ENCODE results near the gene EPB41.

EPB41 gene

DNA sequence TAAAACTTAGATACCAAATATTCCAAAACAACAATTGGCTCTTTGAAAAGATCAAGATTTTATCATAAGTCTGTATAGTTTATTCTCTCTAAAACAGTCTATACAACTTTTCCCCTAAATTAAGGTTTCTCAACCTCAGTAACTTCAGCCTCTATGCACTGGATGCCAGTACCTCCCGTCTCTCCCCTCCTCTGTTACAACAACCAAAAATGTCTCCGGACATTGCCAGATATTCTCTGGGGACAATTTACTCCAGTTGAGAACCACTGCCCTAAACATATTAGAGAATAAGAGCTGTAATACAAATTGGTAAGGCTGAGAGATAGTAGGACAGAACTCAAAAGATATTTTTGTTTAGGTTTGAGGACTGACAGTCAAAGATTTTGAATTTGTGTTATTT is 137.7 kb downstream of the EPB41 start:
- H3K4me3 ChIP-seq (ENCODE audit: low read length): no peak overlapping the region
- H3K56ac ChIP-seq (ENCODE audit: low read length): no peak overlapping the region
- no peak for DNase-seq
- no peaks in the 10 kb centered on the region for H3K36me3 ChIP-seq (ENCODE audit: control insufficient read depth, insufficient read depth, low read length)
- H3K27me3 ChIP-seq (ENCODE audit: insufficient read depth, low read length, poor library complexity): no peaks in the 10 kb centered on the region
- H4K8ac ChIP-seq (ENCODE audit: low read depth, low read length): no peak overlapping the region
- no peak overlapping the region for H3K4ac ChIP-seq (ENCODE audit: low read depth, low read length)
- no peak overlapping the region for H3K4me2 ChIP-seq (ENCODE audit: low read length)
- H3K4me1 ChIP-seq (ENCODE audit: control insufficient read depth, low read depth, low read length): no peaks in the 10 kb centered on the region
- H2AK5ac ChIP-seq (ENCODE audit: low read length): no peak overlapping the region
- no peak overlapping the region for H4K5ac ChIP-seq (ENCODE audit: low read length)
- H3K9ac ChIP-seq (ENCODE audit: low read length): no peak overlapping the region
- no peak overlapping the region for H2BK15ac ChIP-seq (replicated peaks; ENCODE audit: low read depth)
- no peak overlapping the region for H3K23ac ChIP-seq (ENCODE audit: low read length)
- H2BK5ac ChIP-seq (ENCODE audit: low read length): no peak overlapping the region
- no peak overlapping the region for H2BK120ac ChIP-seq (ENCODE audit: low read depth, low read length)
- H3K79me1 ChIP-seq (ENCODE audit: low read length): no peaks in the 10 kb centered on the region
- no CpG with 5 or more reads among the region's 2 CpGs for WGBS (ENCODE audit: extremely low coverage, insufficient coverage, low lambda C conversion rate)
- no peaks in the 10 kb centered on the region for H3K79me2 ChIP-seq (ENCODE audit: control insufficient read depth, insufficient read depth, low read length)
- no peak overlapping the region for H3K27ac ChIP-seq (ENCODE audit: low read depth, low read length)
- no peak overlapping the region for H3K18ac ChIP-seq (ENCODE audit: low read length)

DNA sequence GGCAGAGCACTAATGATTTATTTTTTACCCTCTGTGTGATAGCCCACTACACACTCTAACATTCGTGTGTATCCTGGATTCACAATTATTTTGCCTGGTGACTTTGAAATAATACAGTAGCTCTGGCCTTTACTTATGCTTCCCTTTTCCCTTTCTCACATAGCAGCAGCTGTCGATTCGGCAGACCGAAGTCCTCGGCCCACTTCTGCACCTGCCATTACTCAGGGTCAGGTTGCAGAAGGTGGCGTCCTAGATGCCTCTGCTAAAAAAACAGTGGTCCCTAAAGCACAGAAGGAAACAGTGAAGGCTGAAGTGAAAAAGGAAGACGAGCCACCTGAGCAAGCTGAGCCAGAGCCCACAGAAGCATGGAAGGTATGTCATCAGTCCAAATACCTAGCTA is 138.6 kb downstream of the EPB41 start:
- Histone ChIP-seq H3K27me3 (ENCODE audit: insufficient read depth, low read length, poor library complexity) (no peaks in the 10 kb centered on the region), H2BK5ac (ENCODE audit: low read length) (no peak overlapping the region), H3K4me2 (ENCODE audit: low read length) (no peak overlapping the region), H3K56ac (ENCODE audit: low read length) (no peak overlapping the region), H3K9ac (ENCODE audit: low read length) (no peak overlapping the region), H2BK120ac (ENCODE audit: low read depth, low read length) (no peak overlapping the region), H4K5ac (ENCODE audit: low read length) (no peak overlapping the region), H4K8ac (ENCODE audit: low read depth, low read length) (no peak overlapping the region), H3K79me1 (ENCODE audit: low read length) (no peaks in the 10 kb centered on the region), H3K23ac (ENCODE audit: low read length) (no peak overlapping the region), H3K79me2 (ENCODE audit: control insufficient read depth, insufficient read depth, low read length) (no peaks in the 10 kb centered on the region), H3K4me3 (ENCODE audit: low read length) (no peak overlapping the region), H3K36me3 (ENCODE audit: control insufficient read depth, insufficient read depth, low read length) (no peaks in the 10 kb centered on the region), H3K27ac (ENCODE audit: low read depth, low read length) (no peak overlapping the region), H2BK15ac (replicated peaks; ENCODE audit: low read depth) (no peak overlapping the region), H3K4ac (ENCODE audit: low read depth, low read length) (no peak overlapping the region), H3K4me1 (ENCODE audit: control insufficient read depth, low read depth, low read length) (no peaks in the 10 kb centered on the region), H3K18ac (ENCODE audit: low read length) (no peak overlapping the region), H2AK5ac (ENCODE audit: low read length) (no peak overlapping the region)
- no peak for DNase-seq
- no CpG with 5 or more reads among the region's 7 CpGs for WGBS (ENCODE audit: extremely low coverage, insufficient coverage, low lambda C conversion rate)

DNA sequence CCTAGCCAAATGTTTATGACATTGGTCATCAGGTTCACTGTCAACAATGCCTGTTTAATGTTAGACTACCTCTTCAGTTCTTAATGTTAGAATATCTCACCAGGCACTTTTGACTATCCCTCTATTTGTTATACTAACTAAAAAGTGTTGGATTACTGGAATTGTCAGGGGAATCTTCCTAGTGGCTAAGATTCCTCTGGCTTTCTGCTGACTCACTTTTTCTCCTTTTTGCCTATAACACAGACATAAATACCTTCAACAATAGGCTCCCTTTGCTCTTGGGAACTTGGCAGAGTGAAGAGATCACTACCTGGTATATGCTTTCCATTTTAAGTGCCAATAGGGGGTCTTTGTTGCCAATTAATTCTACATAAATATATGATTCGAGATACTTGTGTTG is 140.8 kb downstream of the EPB41 start:
- Histone ChIP-seq H3K18ac (ENCODE audit: low read length) (no peak overlapping the region), H2BK5ac (ENCODE audit: low read length) (no peak overlapping the region), H3K23ac (ENCODE audit: low read length) (no peak overlapping the region), H3K4me2 (ENCODE audit: low read length) (no peak overlapping the region), H3K9ac (ENCODE audit: low read length) (no peak overlapping the region), H2BK15ac (replicated peaks; ENCODE audit: low read depth) (no peak overlapping the region), H2AK5ac (ENCODE audit: low read length) (no peak overlapping the region), H3K27ac (ENCODE audit: low read depth, low read length) (no peak overlapping the region), H4K5ac (ENCODE audit: low read length) (no peak overlapping the region), H3K56ac (ENCODE audit: low read length) (no peak overlapping the region), H3K4me3 (ENCODE audit: low read length) (no peak overlapping the region), H2BK120ac (ENCODE audit: low read depth, low read length) (no peak overlapping the region), H3K27me3 (ENCODE audit: insufficient read depth, low read length, poor library complexity) (no peaks in the 10 kb centered on the region), H3K4ac (ENCODE audit: low read depth, low read length) (no peak overlapping the region), H3K4me1 (ENCODE audit: control insufficient read depth, low read depth, low read length) (no peaks in the 10 kb centered on the region), H3K36me3 (ENCODE audit: control insufficient read depth, insufficient read depth, low read length) (no peaks in the 10 kb centered on the region), H4K8ac (ENCODE audit: low read depth, low read length) (no peak overlapping the region), H3K79me2 (ENCODE audit: control insufficient read depth, insufficient read depth, low read length) (no peaks in the 10 kb centered on the region), H3K79me1 (ENCODE audit: low read length) (no peaks in the 10 kb centered on the region)
- no CpG with 5 or more reads among the region's 1 CpG for WGBS (ENCODE audit: extremely low coverage, insufficient coverage, low lambda C conversion rate)
- no peak for DNase-seq

DNA sequence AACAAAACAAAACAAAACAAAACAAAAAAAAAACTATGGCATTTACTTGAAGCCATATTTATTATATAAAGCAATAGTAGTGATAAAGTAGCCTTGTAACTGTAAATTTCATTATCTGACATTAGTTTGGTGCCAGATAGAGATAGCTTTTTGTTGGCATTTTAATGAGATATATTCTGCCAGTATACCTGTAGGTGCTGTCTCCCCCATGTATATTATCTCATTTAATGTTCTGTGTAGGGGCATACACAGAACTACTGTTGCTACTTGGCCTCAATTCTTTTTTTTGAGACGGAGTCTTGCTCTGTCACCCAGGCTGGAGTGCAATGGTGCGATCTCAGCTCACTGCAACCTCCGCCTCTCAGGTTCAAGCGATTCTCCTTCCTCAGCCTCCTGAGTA is 141.9 kb downstream of the EPB41 start:
- no peak overlapping the region for H2BK5ac ChIP-seq (ENCODE audit: low read length)
- no peak for DNase-seq
- no peak overlapping the region for H3K27ac ChIP-seq (ENCODE audit: low read depth, low read length)
- no peak overlapping the region for H2AK5ac ChIP-seq (ENCODE audit: low read length)
- no peak overlapping the region for H3K18ac ChIP-seq (ENCODE audit: low read length)
- H4K5ac ChIP-seq (ENCODE audit: low read length): no peak overlapping the region
- H4K8ac ChIP-seq (ENCODE audit: low read depth, low read length): no peak overlapping the region
- no peaks in the 10 kb centered on the region for H3K79me2 ChIP-seq (ENCODE audit: control insufficient read depth, insufficient read depth, low read length)
- no peak overlapping the region for H3K4me3 ChIP-seq (ENCODE audit: low read length)
- WGBS (ENCODE audit: extremely low coverage, insufficient coverage, low lambda C conversion rate): no CpG with 5 or more reads among the region's 4 CpGs
- H3K9ac ChIP-seq (ENCODE audit: low read length): no peak overlapping the region
- H3K4me2 ChIP-seq (ENCODE audit: low read length): no peak overlapping the region
- H3K4me1 ChIP-seq (ENCODE audit: control insufficient read depth, low read depth, low read length): no peaks in the 10 kb centered on the region
- H3K79me1 ChIP-seq (ENCODE audit: low read length): no peaks in the 10 kb centered on the region
- H2BK120ac ChIP-seq (ENCODE audit: low read depth, low read length): no peak overlapping the region
- H3K27me3 ChIP-seq (ENCODE audit: insufficient read depth, low read length, poor library complexity): no peaks in the 10 kb centered on the region
- H3K23ac ChIP-seq (ENCODE audit: low read length): no peak overlapping the region
- H2BK15ac ChIP-seq (replicated peaks; ENCODE audit: low read depth): no peak overlapping the region
- no peaks in the 10 kb centered on the region for H3K36me3 ChIP-seq (ENCODE audit: control insufficient read depth, insufficient read depth, low read length)
- no peak overlapping the region for H3K56ac ChIP-seq (ENCODE audit: low read length)
- H3K4ac ChIP-seq (ENCODE audit: low read depth, low read length): no peak overlapping the region

DNA sequence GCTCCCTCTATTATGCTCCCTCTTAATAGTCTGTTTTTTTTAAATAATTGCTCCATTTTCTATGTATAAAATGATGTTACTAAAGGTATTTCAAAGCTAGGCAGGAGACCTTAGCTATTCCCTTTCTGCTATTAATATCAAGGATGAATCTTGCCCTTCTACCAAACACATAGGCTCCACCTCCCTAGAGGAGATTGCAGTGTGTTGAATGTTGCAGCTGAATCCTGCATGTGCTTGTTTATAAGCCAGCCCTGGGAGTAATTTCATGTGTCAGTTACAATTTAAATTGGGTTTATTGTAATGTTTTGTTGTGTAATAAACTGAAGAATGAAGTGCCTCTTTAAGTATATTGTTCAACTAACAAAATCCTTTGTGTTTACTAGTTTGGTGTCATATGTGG is 143.3 kb downstream of the EPB41 start:
- Histone ChIP-seq H2AK5ac (ENCODE audit: low read length) (no peak overlapping the region), H3K27ac (ENCODE audit: low read depth, low read length) (no peak overlapping the region), H2BK120ac (ENCODE audit: low read depth, low read length) (no peak overlapping the region), H3K4me1 (ENCODE audit: control insufficient read depth, low read depth, low read length) (no peaks in the 10 kb centered on the region), H3K9ac (ENCODE audit: low read length) (no peak overlapping the region), H2BK5ac (ENCODE audit: low read length) (no peak overlapping the region), H3K18ac (ENCODE audit: low read length) (no peak overlapping the region), H3K27me3 (ENCODE audit: insufficient read depth, low read length, poor library complexity) (no peaks in the 10 kb centered on the region), H2BK15ac (replicated peaks; ENCODE audit: low read depth) (no peak overlapping the region), H3K4ac (ENCODE audit: low read depth, low read length) (no peak overlapping the region), H4K8ac (ENCODE audit: low read depth, low read length) (no peak overlapping the region), H3K4me2 (ENCODE audit: low read length) (no peak overlapping the region), H3K23ac (ENCODE audit: low read length) (no peak overlapping the region), H3K79me1 (ENCODE audit: low read length) (no peaks in the 10 kb centered on the region), H3K4me3 (ENCODE audit: low read length) (no peak overlapping the region), H3K36me3 (ENCODE audit: control insufficient read depth, insufficient read depth, low read length) (no peaks in the 10 kb centered on the region), H3K56ac (ENCODE audit: low read length) (no peak overlapping the region), H4K5ac (ENCODE audit: low read length) (no peak overlapping the region), H3K79me2 (ENCODE audit: control insufficient read depth, insufficient read depth, low read length) (no peaks in the 10 kb centered on the region)
- DNase-seq: no peak

DNA sequence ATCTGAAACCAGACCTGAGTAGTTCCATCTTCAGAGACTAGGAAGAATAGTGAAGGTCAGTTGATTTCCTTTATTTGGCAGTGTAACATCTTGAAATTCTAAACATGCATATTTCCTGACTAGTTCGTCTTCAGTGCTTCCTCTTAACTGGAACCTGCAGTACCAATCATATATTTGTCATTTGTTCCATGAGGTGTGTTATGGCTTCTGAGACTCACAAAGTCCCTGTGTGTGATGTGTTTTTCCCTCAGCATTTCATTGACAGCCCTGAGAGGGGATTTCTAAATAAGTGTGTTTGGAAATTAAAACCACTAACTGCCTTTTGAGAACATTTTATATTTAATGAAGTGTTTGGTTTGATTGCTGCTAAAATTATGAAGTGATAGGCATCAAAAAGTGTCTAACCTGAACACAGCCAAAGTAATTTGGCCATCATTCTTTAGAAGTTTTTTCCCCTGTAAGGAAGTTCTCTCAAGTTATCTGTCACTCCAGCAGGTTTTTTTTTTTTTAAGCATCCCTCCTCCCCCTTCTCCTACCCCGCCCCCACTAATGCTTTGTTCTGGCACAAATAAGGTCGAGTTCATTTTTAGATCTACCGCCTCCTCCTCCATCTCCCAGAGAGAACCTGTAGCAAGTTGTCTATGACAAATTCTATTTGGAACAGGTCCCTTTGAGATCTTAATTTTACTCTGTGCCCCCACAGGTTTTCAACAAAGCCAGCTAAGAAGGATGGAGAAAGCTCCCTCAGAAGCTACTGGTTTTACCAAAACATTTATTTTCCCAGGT is 148.0 kb downstream of the EPB41 start:
- no peaks in the 10 kb centered on the region for H3K36me3 ChIP-seq (ENCODE audit: control insufficient read depth, insufficient read depth, low read length)
- H3K4me2 ChIP-seq (ENCODE audit: low read length): no peak overlapping the region
- H2BK5ac ChIP-seq (ENCODE audit: low read length): no peak overlapping the region
- H3K79me2 ChIP-seq (ENCODE audit: control insufficient read depth, insufficient read depth, low read length): no peaks in the 10 kb centered on the region
- H3K27me3 ChIP-seq (ENCODE audit: insufficient read depth, low read length, poor library complexity): no peaks in the 10 kb centered on the region
- H2BK15ac ChIP-seq (replicated peaks; ENCODE audit: low read depth): no peak overlapping the region
- H3K4ac ChIP-seq (ENCODE audit: low read depth, low read length): no peak overlapping the region
- no peak overlapping the region for H3K4me3 ChIP-seq (ENCODE audit: low read length)
- no peak overlapping the region for H4K5ac ChIP-seq (ENCODE audit: low read length)
- no peak overlapping the region for H3K27ac ChIP-seq (ENCODE audit: low read depth, low read length)
- no peak for DNase-seq
- WGBS (ENCODE audit: extremely low coverage, insufficient coverage, low lambda C conversion rate): no CpG with 5 or more reads among the region's 4 CpGs
- H3K9ac ChIP-seq (ENCODE audit: low read length): no peak overlapping the region
- no peaks in the 10 kb centered on the region for H3K4me1 ChIP-seq (ENCODE audit: control insufficient read depth, low read depth, low read length)
- H3K23ac ChIP-seq (ENCODE audit: low read length): no peak overlapping the region
- H3K56ac ChIP-seq (ENCODE audit: low read length): no peak overlapping the region
- H3K79me1 ChIP-seq (ENCODE audit: low read length): no peaks in the 10 kb centered on the region
- no peak overlapping the region for H2AK5ac ChIP-seq (ENCODE audit: low read length)
- no peak overlapping the region for H2BK120ac ChIP-seq (ENCODE audit: low read depth, low read length)
- no peak overlapping the region for H3K18ac ChIP-seq (ENCODE audit: low read length)
- no peak overlapping the region for H4K8ac ChIP-seq (ENCODE audit: low read depth, low read length)
